ENCODE data around the gene CABP2.

The CABP2 gene

GRCh38 chr11:67516806-67517205 is 6.4 kb downstream of the CABP2 start:
- TF ChIP-seq, protein P1, sequence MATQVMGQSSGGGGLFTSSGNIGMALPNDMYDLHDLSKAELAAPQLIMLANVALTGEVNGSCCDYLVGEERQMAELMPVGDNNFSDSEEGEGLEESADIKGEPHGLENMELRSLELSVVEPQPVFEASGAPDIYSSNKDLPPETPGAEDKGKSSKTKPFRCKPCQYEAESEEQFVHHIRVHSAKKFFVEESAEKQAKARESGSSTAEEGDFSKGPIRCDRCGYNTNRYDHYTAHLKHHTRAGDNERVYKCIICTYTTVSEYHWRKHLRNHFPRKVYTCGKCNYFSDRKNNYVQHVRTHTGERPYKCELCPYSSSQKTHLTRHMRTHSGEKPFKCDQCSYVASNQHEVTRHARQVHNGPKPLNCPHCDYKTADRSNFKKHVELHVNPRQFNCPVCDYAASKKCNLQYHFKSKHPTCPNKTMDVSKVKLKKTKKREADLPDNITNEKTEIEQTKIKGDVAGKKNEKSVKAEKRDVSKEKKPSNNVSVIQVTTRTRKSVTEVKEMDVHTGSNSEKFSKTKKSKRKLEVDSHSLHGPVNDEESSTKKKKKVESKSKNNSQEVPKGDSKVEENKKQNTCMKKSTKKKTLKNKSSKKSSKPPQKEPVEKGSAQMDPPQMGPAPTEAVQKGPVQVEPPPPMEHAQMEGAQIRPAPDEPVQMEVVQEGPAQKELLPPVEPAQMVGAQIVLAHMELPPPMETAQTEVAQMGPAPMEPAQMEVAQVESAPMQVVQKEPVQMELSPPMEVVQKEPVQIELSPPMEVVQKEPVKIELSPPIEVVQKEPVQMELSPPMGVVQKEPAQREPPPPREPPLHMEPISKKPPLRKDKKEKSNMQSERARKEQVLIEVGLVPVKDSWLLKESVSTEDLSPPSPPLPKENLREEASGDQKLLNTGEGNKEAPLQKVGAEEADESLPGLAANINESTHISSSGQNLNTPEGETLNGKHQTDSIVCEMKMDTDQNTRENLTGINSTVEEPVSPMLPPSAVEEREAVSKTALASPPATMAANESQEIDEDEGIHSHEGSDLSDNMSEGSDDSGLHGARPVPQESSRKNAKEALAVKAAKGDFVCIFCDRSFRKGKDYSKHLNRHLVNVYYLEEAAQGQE (IDR thresholded peaks at IDR 0.05; ENCODE audit: insufficient read depth in 1 of 2, low read depth in 2 of 2, low read length in 2 of 2): no peak
- TF ChIP-seq FOXP2 (optimal IDR thresholded peaks at IDR 0.05; ENCODE audit: borderline replicate concordance, extremely low read depth, extremely low read length, insufficient read depth) (no peak), SIN3A (IDR thresholded peaks at IDR 0.05; ENCODE audit: borderline replicate concordance, insufficient read depth, low read length) (no peak), TAF1 (IDR thresholded peaks at IDR 0.05; ENCODE audit: borderline replicate concordance, insufficient read depth, low read length) (no peak), POLR2AphosphoS5 (IDR thresholded peaks at IDR 0.05; ENCODE audit: low read depth, low read length) (no peak)

DNA sequence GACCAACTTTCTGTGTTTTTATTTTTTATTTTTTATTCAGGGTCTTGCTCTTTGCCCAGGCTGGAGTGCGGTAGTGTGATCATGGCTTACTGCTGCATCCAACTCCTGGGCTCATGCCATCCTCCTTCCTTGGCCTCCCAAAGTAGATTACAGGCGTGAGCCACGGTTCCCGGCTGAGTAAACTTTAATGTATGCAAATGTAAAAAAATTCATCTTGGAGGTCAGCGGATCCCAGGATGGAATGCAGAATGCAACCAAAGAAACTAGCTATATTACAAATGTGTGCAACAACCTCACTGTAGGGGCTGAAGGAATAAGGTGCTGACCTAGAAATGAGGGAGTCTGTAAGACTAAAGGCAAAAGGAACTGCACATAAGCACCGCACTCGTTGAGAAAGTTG is 9.1 kb downstream of the CABP2 start:
- TF ChIP-seq SIN3A (IDR thresholded peaks at IDR 0.05; ENCODE audit: borderline replicate concordance, insufficient read depth, low read length) (no peak), FOXP2 (optimal IDR thresholded peaks at IDR 0.05; ENCODE audit: borderline replicate concordance, extremely low read depth, extremely low read length, insufficient read depth) (no peak), TAF1 (IDR thresholded peaks at IDR 0.05; ENCODE audit: borderline replicate concordance, insufficient read depth, low read length) (no peak)
- TF ChIP-seq, protein P1 (IDR thresholded peaks at IDR 0.05; ENCODE audit: insufficient read depth in 1 of 2, low read depth in 2 of 2, low read length in 2 of 2): no peak

- TF ChIP-seq, protein P1 (IDR thresholded peaks at IDR 0.05; ENCODE audit: insufficient read depth in 1 of 2, low read depth in 2 of 2, low read length in 2 of 2): no peak
- TF ChIP-seq TAF1 (IDR thresholded peaks at IDR 0.05; ENCODE audit: borderline replicate concordance, insufficient read depth, low read length) (no peak), SIN3A (IDR thresholded peaks at IDR 0.05; ENCODE audit: borderline replicate concordance, insufficient read depth, low read length) (no peak), FOXP2 (optimal IDR thresholded peaks at IDR 0.05; ENCODE audit: borderline replicate concordance, extremely low read depth, extremely low read length, insufficient read depth) (no peak), POLR2AphosphoS5 (IDR thresholded peaks at IDR 0.05; ENCODE audit: low read depth, low read length) (no peak)
Observed at GRCh38 chr11:67510023-67510345, 13.3 kb downstream of the CABP2 start.

GRCh38 chr11:67508486-67509121 is 14.6 kb downstream of the CABP2 start:
- TF ChIP-seq, protein P1 (IDR thresholded peaks at IDR 0.05; ENCODE audit: insufficient read depth in 1 of 2, low read depth in 2 of 2, low read length in 2 of 2): no peak
- TF ChIP-seq SIN3A (IDR thresholded peaks at IDR 0.05; ENCODE audit: borderline replicate concordance, insufficient read depth, low read length): peak; percentile 33; the same call in 1 of the 2 replicates

DNA sequence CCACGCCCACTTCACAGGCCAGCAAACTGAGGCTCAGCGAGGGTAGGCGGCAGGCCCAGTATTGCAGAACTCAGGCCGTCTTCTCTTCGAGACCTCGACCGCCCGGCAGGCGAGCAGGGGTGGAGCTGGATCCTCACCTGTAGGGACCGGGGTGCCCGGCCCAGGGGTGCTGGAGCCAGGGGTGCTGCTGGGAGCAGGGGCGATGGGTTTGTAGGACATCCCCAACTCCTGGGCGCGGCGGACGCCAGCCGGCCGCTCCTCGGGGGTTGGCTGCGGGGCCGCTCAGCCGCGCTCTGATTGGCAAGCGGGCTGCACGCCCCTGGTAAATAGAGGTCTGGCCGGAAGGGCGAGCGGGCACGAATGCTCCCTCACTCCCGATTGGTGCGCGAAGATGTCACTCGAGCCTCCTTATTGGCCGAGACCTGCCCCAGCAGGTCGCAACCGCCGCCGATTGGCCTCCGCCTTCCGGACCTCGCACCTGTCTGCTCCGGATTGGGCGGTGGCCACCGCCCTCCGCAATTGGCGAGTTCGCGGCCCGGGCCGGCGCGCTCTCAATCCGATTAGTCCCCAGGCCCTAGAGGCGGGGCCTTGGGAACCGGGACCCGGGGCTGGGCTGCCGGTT is 15.3 kb downstream of the CABP2 start, which contains the start of gene CDK2AP2:
Gene CDK2AP2 (minus strand): TSS at position 299 of the 622 bp plus-strand sequence. CDS start 80 bp downstream, at position 219.
- TF ChIP-seq SIN3A (IDR thresholded peaks at IDR 0.05; ENCODE audit: borderline replicate concordance, insufficient read depth, low read length): peak; percentile 58; the same call in 1 of the 2 replicates
- TF ChIP-seq POLR2AphosphoS5 (IDR thresholded peaks at IDR 0.05; ENCODE audit: low read depth, low read length): peak; percentile 77
- TF ChIP-seq FOXP2 (optimal IDR thresholded peaks at IDR 0.05; ENCODE audit: borderline replicate concordance, extremely low read depth, extremely low read length, insufficient read depth): no peak

Measured in PFSK-1 (cell line).